Neural cell (in vitro differentiated cells): ENCODE results near the gene FOXA1. TPM values are rescaled to one million over a fixed set of nuclear protein-coding genes. Genes with fewer than 3 reads are reported as not detected.

Experiments used
- H2AFZ ChIP-seq: fragments of 200-600, 300-800 bp; sonication (generic), shearing (Covaris generic); 2 replicates; pipeline ENCODE4 v1.6.0; 2014; ENCODE audit warnings: low read depth, mild to moderate bottlenecking, antibody characterized with exemption, low read length, moderate library complexity
- H3F3A ChIP-seq: fragments of 200-600 bp; shearing (Covaris generic); 2 replicates; pipeline ENCODE4 v1.6.1; 2016; ENCODE audit warnings: mild to moderate bottlenecking, moderate library complexity, mixed read lengths, antibody characterized with exemption, low read length; ENCODE audit not compliant: insufficient read depth, poor library complexity, severe bottlenecking
- H3K27ac ChIP-seq: fragments of 200-600, 300-800 bp; sonication (generic), shearing (Covaris generic); 2 replicates; pipeline ENCODE4 v1.5.1; 2014; ENCODE audit warnings: mild to moderate bottlenecking, low read length, moderate library complexity
- H3K27me3 ChIP-seq: fragments of 300-800, 200-600 bp; sonication (generic), shearing (Covaris generic); 2 replicates; pipeline ENCODE4 v1.6.0; 2014; ENCODE audit warnings: mild to moderate bottlenecking, low read depth, low read length, moderate library complexity; ENCODE audit not compliant: insufficient read depth
- H3K36me3 ChIP-seq: fragments of 300-800, 200-600 bp; sonication (generic), shearing (Covaris generic); 2 replicates; pipeline ENCODE4 v1.5.1; 2014; ENCODE audit warnings: mild to moderate bottlenecking, antibody characterized with exemption, low read length, moderate library complexity; ENCODE audit not compliant: insufficient read depth
- H3K4me2 ChIP-seq: fragments of 300-800, 200-600 bp; sonication (generic), shearing (Covaris generic); 2 replicates; pipeline ENCODE4 v1.6.0; 2014; ENCODE audit warnings: mild to moderate bottlenecking, low read length
- H3K4me3 ChIP-seq: fragments of 300-800, 200-600 bp; sonication (generic), shearing (Covaris generic); 2 replicates; pipeline ENCODE4 v1.5.1; 2014; ENCODE audit warnings: mild to moderate bottlenecking, low read length, moderate library complexity
- H3K79me2 ChIP-seq: fragments of 200-600 bp; shearing (Covaris generic); replicated peaks from 2 replicates; pipeline ENCODE4 v1.6.0; 2014; ENCODE audit warnings: mild to moderate bottlenecking, low read length, moderate library complexity; ENCODE audit not compliant: insufficient read depth
- H3K9ac ChIP-seq: fragments of 300-800, 200-600 bp; sonication (generic), shearing (Covaris generic); 2 replicates; pipeline ENCODE4 v1.6.1; 2016; ENCODE audit warnings: mild to moderate bottlenecking, low read length, mixed read lengths
- H3K9me2 ChIP-seq: fragments of 200-600 bp; shearing (Covaris generic); 2 replicates; pipeline ENCODE4 v1.6.1; 2016; ENCODE audit warnings: mild to moderate bottlenecking, low read length, mixed read lengths; ENCODE audit not compliant: insufficient read depth
- H3K9me3 ChIP-seq: fragments of 200-600, 300-800 bp; sonication (generic), shearing (Covaris generic); 2 replicates; pipeline ENCODE4 v1.6.1; 2016; ENCODE audit warnings: mild to moderate bottlenecking, mixed run types, low read length, moderate library complexity, mixed read lengths
- H4K20me1 ChIP-seq: fragments of 200-600 bp; shearing (Covaris generic); 2 replicates; pipeline ENCODE4 v1.6.1; 2016; ENCODE audit warnings: mild to moderate bottlenecking, mixed run types; ENCODE audit not compliant: insufficient read depth
- EP300 ChIP-seq: fragments of 450-650 bp; conservative IDR thresholded peaks from 2 replicates; pipeline ENCODE4 v1.6.1; 2014; ENCODE audit warnings: antibody characterized with exemption, mild to moderate bottlenecking, moderate library complexity; ENCODE audit not compliant: poor library complexity, severe bottlenecking
- EZH2 ChIP-seq: fragments of 200-600, 300-800 bp; shearing (Covaris generic), sonication (generic); IDR thresholded peaks from 2 replicates; pipeline ENCODE4 v1.6.1; 2014; ENCODE audit warnings: antibody characterized with exemption, low read length, borderline replicate concordance, mild to moderate bottlenecking; ENCODE audit not compliant: insufficient read depth, poor library complexity, severe bottlenecking
- MXI1 ChIP-seq: fragments of 450-650 bp; conservative IDR thresholded peaks from 2 replicates; pipeline ENCODE4 v1.6.1; 2014; ENCODE audit warnings: antibody characterized with exemption, mild to moderate bottlenecking; ENCODE audit not compliant: poor library complexity, severe bottlenecking
- POLR2AphosphoS5 ChIP-seq: IDR thresholded peaks from 2 replicates; pipeline ENCODE4 v1.6.1; 2012
- RAD21 ChIP-seq: fragments of 450-650 bp; conservative IDR thresholded peaks from 2 replicates; pipeline ENCODE4 v1.6.1; 2014; ENCODE audit warnings: antibody characterized with exemption, mild to moderate bottlenecking, moderate library complexity
- REST ChIP-seq: IDR thresholded peaks from 2 replicates; pipeline ENCODE4 v1.6.1; 2012; ENCODE audit warnings: borderline replicate concordance
- SMC3 ChIP-seq: fragments of 450-650 bp; conservative IDR thresholded peaks from 2 replicates; pipeline ENCODE4 v1.6.1; 2014; ENCODE audit warnings: antibody characterized with exemption, mild to moderate bottlenecking, moderate library complexity; ENCODE audit not compliant: poor library complexity
- TAF1 ChIP-seq: IDR thresholded peaks from 2 replicates; pipeline ENCODE4 v1.6.1; 2012; ENCODE audit warnings: low read depth
- polyA plus RNA-seq: library from polyadenylated mRNA; depleted of rRNA; stranded (reverse); fragments of >200 nt; gene quantifications from 2 replicates; pipeline ENCODE4 v1.2.3, GENCODE V29; 2014
- TF ChIP-seq, protein P1 (sequence below): fragments of 450-650 bp; IDR thresholded peaks from 2 replicates; pipeline ENCODE4 v1.5.1; 2014; ENCODE audit warnings: antibody characterized with exemption, mild to moderate bottlenecking, moderate library complexity; ENCODE audit not compliant: poor library complexity, severe bottlenecking

The FOXA1 gene
- polyA plus RNA-seq, 1 donor from 2014 or later = not detected

DNA sequence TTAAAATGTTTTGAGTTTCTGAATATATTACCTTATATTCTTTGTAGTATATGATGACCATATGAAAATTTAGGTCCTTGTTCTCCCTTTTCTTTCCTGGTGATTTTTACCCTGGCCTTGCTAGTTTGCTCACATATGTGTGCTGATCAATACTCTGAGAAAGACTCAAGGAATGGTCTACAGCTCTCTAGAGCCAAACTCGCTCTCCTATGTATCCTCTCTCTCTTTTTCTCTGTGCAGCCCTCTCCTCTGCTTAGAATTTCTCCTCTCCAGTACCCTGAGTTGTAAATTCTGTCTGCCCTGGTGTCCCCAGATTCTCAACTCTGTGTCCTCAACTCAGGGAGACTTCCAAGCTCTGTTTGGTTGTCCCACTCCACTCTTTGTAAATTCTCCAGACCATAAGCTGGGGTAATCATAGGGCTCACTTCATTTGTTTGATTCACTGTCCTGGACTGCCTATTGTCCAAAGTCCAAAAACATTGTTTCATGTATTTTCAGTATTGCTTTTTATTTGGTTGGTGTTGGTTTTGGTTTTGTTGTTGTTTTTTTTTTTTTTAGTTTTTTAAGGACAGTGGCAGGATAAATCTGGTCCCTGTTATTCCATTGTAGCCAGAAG is 41.0 kb downstream of the FOXA1 start:
- Histone ChIP-seq H3K4me3 (no peak overlapping the region), H3K36me3 (no peaks in the 10 kb centered on the region), H3K27ac (no peak overlapping the region), H2AFZ (no peak overlapping the region), H3K9me3 (peaks cover 5% of the 10 kb centered on the region), H3K27me3 (no peaks in the 10 kb centered on the region), H4K20me1 (no peaks in the 10 kb centered on the region), H3K9me2 (no peaks in the 10 kb centered on the region), H3K9ac (no peak overlapping the region), H3K4me2 (no peak overlapping the region), H3F3A (no peaks in the 10 kb centered on the region), H3K79me2 (no peaks in the 10 kb centered on the region)
- TF ChIP-seq MXI1 (no peak), TAF1 (no peak), POLR2AphosphoS5 (no peak), SMC3 (no peak)

DNA sequence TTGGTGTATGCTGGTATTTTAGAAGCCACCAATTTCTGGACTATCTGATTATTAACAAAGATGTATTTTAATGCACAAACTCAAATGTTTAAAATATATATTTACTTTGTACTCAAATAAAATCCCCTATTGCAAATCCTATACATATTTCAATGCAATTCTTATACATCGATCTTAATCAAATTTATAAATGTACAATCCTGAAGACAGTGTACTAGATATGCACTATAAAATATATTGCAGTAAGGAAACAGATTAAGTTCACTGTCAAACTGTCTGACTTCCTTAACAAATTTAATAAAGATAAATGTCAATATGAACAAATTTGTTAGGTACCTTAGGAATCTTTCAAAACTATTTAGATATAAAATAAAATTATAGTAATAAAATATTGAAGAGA is 43.9 kb downstream of the FOXA1 start:
- H3K9me3 ChIP-seq = peaks cover 5% of the 10 kb centered on the region
- H3K9me2 ChIP-seq = no peaks in the 10 kb centered on the region
- no peaks in the 10 kb centered on the region for H4K20me1 ChIP-seq
- TF ChIP-seq TAF1 (no peak), REST (no peak), EP300 (no peak), RAD21 (no peak), SMC3 (no peak), EZH2 (no peak), MXI1 (no peak), POLR2AphosphoS5 (no peak)
- TF ChIP-seq, protein P1, sequence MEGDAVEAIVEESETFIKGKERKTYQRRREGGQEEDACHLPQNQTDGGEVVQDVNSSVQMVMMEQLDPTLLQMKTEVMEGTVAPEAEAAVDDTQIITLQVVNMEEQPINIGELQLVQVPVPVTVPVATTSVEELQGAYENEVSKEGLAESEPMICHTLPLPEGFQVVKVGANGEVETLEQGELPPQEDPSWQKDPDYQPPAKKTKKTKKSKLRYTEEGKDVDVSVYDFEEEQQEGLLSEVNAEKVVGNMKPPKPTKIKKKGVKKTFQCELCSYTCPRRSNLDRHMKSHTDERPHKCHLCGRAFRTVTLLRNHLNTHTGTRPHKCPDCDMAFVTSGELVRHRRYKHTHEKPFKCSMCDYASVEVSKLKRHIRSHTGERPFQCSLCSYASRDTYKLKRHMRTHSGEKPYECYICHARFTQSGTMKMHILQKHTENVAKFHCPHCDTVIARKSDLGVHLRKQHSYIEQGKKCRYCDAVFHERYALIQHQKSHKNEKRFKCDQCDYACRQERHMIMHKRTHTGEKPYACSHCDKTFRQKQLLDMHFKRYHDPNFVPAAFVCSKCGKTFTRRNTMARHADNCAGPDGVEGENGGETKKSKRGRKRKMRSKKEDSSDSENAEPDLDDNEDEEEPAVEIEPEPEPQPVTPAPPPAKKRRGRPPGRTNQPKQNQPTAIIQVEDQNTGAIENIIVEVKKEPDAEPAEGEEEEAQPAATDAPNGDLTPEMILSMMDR = no peak
- no peaks in the 10 kb centered on the region for H3K79me2 ChIP-seq
- no peaks in the 10 kb centered on the region for H3K36me3 ChIP-seq
- no peak overlapping the region for H3K9ac ChIP-seq
- H3K27me3 ChIP-seq = no peaks in the 10 kb centered on the region
- no peaks in the 10 kb centered on the region for H3F3A ChIP-seq
- no peak overlapping the region for H3K4me2 ChIP-seq
- no peak overlapping the region for H2AFZ ChIP-seq
- no peak overlapping the region for H3K27ac ChIP-seq
- H3K4me3 ChIP-seq = no peak overlapping the region
